Measurements from ENCODE around the gene ATOH1.

Gene ATOH1

DNA sequence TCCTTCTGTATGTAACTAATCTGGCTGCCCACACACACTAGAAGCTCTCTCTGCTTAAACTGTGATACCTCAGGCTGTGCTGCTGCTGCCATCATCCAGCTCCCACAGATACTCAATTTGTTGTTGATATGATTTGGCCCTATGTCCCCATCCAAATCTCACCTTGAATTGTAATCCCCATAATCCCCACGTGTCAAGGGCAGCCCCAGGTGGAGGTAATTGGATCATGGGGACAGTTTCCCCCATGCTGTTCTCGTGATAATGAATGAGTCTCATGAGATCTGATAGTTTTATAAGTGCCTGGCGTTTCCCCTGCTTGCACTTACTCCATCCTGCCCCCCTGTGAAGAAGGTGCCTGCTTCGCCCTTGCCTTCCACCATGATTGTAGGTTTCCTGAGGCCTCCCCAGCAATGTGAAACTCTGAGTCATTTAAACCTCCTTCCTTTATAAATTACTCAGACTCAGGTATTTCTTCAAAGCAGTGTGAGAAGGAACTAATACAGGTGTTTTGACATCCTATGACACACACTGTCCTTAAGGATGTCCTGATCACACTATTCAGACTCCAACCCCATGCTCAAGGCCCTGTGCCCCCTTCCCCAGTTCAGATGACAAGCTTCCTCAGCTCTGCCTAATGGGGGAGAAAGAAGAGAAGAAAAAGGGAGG, 2.9 kb upstream of the ATOH1 start:
- TF ChIP-seq, protein P1, sequence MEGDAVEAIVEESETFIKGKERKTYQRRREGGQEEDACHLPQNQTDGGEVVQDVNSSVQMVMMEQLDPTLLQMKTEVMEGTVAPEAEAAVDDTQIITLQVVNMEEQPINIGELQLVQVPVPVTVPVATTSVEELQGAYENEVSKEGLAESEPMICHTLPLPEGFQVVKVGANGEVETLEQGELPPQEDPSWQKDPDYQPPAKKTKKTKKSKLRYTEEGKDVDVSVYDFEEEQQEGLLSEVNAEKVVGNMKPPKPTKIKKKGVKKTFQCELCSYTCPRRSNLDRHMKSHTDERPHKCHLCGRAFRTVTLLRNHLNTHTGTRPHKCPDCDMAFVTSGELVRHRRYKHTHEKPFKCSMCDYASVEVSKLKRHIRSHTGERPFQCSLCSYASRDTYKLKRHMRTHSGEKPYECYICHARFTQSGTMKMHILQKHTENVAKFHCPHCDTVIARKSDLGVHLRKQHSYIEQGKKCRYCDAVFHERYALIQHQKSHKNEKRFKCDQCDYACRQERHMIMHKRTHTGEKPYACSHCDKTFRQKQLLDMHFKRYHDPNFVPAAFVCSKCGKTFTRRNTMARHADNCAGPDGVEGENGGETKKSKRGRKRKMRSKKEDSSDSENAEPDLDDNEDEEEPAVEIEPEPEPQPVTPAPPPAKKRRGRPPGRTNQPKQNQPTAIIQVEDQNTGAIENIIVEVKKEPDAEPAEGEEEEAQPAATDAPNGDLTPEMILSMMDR (IDR thresholded peaks at IDR 0.05; ENCODE audit: low read depth, low read length, missing control alignments) = no peak
- no peak for DNase-seq (ENCODE audit: low read depth)
- H3K4me3 ChIP-seq (ENCODE audit: low read depth, low read length) = no peak overlapping the region

DNA sequence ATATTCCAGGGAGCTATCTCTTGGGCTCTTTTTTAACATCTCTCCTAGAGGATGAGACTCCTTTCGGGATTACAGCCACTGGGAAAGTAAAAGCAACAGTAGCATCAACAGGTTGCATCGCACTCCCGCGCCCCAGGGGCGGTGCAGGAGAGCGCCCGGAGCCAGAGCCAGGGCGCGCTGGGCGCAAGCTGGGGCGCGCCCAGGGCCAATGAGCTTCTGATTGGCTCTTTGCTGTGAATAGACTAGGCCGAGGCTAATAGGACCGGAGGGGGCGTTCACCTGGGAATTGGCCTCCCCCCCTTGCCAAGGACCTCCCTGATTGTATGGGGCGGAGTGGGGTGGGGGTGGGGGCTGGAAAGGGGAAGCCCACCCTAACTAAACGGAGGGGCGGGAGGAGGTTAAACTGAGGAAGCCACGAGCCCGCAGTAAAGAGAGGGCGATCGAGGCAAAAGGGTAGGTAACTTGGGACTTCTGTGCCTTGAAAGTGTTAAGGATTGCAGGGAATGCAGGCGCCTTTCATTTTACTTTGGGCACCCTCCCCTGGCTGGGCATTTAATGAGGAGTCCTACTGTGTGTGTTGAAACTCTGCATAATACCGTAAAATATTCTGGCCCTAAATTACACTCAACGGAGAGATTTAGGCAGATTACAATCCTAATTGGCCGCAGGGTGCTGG, 1.1 kb upstream of the ATOH1 start:
- TF ChIP-seq, protein P1 (IDR thresholded peaks at IDR 0.05; ENCODE audit: low read depth, low read length, missing control alignments) = no peak
- H3K4me3 ChIP-seq (ENCODE audit: low read depth, low read length) = no peak overlapping the region
- no peak for DNase-seq (ENCODE audit: low read depth)

DNA sequence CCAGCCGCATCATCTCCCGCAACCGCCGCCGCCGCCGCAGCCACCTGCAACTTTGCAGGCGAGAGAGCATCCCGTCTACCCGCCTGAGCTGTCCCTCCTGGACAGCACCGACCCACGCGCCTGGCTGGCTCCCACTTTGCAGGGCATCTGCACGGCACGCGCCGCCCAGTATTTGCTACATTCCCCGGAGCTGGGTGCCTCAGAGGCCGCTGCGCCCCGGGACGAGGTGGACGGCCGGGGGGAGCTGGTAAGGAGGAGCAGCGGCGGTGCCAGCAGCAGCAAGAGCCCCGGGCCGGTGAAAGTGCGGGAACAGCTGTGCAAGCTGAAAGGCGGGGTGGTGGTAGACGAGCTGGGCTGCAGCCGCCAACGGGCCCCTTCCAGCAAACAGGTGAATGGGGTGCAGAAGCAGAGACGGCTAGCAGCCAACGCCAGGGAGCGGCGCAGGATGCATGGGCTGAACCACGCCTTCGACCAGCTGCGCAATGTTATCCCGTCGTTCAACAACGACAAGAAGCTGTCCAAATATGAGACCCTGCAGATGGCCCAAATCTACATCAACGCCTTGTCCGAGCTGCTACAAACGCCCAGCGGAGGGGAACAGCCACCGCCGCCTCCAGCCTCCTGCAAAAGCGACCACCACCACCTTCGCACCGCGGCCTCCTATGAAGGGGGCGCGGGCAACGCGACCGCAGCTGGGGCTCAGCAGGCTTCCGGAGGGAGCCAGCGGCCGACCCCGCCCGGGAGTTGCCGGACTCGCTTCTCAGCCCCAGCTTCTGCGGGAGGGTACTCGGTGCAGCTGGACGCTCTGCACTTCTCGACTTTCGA, 654 bp downstream of the ATOH1 start:
- DNase-seq (ENCODE audit: low read depth) = no peak
- TF ChIP-seq, protein P1 (IDR thresholded peaks at IDR 0.05; ENCODE audit: low read depth, low read length, missing control alignments) = no peak
- H3K4me3 ChIP-seq (ENCODE audit: low read depth, low read length) = no peak overlapping the region

DNA sequence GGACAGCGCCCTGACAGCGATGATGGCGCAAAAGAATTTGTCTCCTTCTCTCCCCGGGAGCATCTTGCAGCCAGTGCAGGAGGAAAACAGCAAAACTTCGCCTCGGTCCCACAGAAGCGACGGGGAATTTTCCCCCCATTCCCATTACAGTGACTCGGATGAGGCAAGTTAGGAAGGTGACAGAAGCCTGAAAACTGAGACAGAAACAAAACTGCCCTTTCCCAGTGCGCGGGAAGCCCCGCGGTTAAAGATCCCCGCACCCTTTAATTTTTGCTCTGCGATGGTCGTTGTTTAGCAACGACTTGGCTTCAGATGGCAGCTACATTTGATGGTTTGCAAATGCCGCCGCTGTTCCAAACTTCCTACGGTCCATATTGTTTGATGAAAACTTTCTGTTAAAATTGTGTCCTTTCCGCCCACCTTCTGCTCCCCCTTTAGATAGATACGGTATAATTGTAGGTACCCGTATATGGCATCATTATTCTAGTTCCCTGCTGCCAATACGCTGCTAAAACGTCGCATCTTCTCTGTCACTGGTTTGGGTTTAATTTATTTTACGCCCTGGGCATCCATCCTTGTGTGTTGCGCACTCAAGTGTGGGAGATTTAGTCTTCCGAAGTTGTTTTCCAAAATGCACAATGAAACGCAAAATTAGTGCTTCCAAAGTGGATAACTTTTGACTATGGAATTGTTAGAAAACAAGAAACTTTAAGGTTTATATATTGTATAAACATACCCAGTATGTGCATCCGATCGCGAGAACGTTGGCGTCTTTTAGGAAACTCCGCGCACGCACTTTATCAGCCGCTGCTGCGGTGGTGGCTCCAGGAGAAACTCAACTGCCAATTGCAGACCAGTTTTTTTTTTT, 1.5 kb downstream of the ATOH1 start:
- no peak overlapping the region for H3K4me3 ChIP-seq (ENCODE audit: low read depth, low read length)
- DNase-seq (ENCODE audit: low read depth) = no peak
- TF ChIP-seq, protein P1 (IDR thresholded peaks at IDR 0.05; ENCODE audit: low read depth, low read length, missing control alignments) = no peak

DNA sequence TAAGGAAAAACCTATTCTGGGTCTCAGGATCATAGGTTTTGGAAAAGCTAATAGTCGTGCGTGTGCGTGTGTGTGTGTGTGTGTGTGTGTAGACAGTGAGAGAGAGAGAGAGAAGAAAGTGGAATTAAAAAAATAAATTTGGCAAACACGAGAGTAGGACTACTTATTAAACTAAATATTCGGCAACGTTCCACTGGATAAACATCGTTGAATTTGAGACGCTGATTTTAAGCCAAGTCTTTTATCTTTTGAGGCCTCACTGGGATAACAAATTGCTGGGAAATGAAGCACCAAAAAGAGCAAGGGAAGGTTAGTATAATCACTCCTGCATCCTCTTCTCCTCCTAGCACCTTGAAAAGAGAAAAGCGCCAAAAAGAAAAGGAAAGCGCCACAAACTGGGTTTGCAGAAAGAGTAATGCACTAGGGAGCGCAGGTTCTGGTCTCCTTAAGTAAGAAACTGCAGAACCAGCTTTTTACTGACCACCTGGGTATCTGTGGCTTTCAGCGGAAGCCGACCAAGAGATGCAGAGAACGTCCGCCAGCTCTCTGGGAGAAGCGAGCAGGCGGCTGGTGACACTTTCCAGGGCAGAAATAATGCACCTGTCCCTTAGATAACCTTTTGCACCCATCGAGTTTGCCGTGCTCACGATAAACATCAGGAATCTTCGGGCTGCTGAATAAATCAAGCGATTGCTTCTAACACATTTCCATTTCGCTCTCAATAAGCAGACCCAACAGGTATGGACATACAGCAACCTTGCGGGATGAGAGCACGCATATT, 3.4 kb downstream of the ATOH1 start:
- no peak for DNase-seq (ENCODE audit: low read depth)
- no peak overlapping the region for H3K4me3 ChIP-seq (ENCODE audit: low read depth, low read length)
- TF ChIP-seq, protein P1 (IDR thresholded peaks at IDR 0.05; ENCODE audit: low read depth, low read length, missing control alignments) = no peak
